A549 (cell line): Measurements from ENCODE around the gene VASH2. TPM values are rescaled to one million over a fixed set of nuclear protein-coding genes. Genes with fewer than 3 reads are reported as not detected.

Source experiments
- ATAC-seq, 2 experiments: fragments of 200-7000 bp in 1 of 2; fragments of >200 bp in 1 of 2; cut with Nextera tagmentation in 1 of 2; cut with Tn5 transposase in 1 of 2; 3 replicates each; pipeline versions ENCODE4 v1.8.0 to v1.9.1; 2018 to 2020; ENCODE audit warnings: mild to moderate bottlenecking in 1 of 2, moderate library complexity in 1 of 2
- CTCF ChIA-PET: fragments of 300-600 bp; sonication (Branson Sonifier 250); formaldehyde crosslinking; extraction: SDS; loops from one replicate; lab custom pipeline; 2021; ENCODE audit warnings: antibody characterized with exemption, inconsistent platforms; lab: Yijun Ruan, JAX
- POLR2A ChIA-PET: fragments of 350-600 bp; formaldehyde crosslinking; extraction: SDS; loops from one replicate; lab custom pipeline; 2021; ENCODE audit warnings: antibody characterized with exemption, inconsistent platforms; lab: Yijun Ruan, JAX
- DNase-seq, 2 experiments: peaks; one replicate each; pipeline versions ENCODE4 v3.0.0 to v3.0.0-alpha.2; 2011 to 2016; ENCODE audit warnings: low read depth in 1 of 2, low spot score in 1 of 2
- FAIRE-seq: peaks from 2 replicates; lab custom pipeline; 2011; peaks lifted over from hg19 to GRCh38; lab: Jason Lieb, UNC
- H3K27ac ChIP-seq, 2 experiments: fragments of >200 bp; sonication (Bioruptor Twin); formaldehyde crosslinking; 3 replicates each; pipeline ENCODE4 v1.5.1; 2016 to 2017
- H3K4me1 ChIP-seq: fragments of >200 bp; sonication (Bioruptor Twin); formaldehyde crosslinking; 3 replicates; pipeline ENCODE4 v1.6.1; 2016
- H3K4me2 ChIP-seq: fragments of >200 bp; sonication (Bioruptor Twin); formaldehyde crosslinking; 3 replicates; pipeline ENCODE4 v1.6.1; 2016
- H3K4me3 ChIP-seq: fragments of >200 bp; sonication (Bioruptor Twin); formaldehyde crosslinking; 3 replicates; pipeline ENCODE4 v1.5.1; 2016
- H3K9me3 ChIP-seq: fragments of >200 bp; sonication (Bioruptor Twin); formaldehyde crosslinking; 3 replicates; pipeline ENCODE4 v1.6.1; 2016
- ATOH8 ChIP-seq: fragments of 250-450 bp; sonication (Bioruptor Pico); IDR thresholded peaks from 2 replicates; pipeline ENCODE4 v1.5.0; 2020; ENCODE audit warnings: low read depth, mild to moderate bottlenecking, moderate library complexity
- BHLHE40 ChIP-seq: IDR thresholded peaks from 2 replicates; pipeline ENCODE4 v1.6.1; 2012; ENCODE audit warnings: low read depth, low read length, inconsistent platforms
- CBX8 ChIP-seq: fragments of 200-600 bp; sonication (generic); IDR thresholded peaks from 2 replicates; pipeline ENCODE4 v1.6.1; 2016
- CHD4 ChIP-seq: fragments of 200-600 bp; sonication (generic); IDR thresholded peaks from 2 replicates; pipeline ENCODE4 v1.6.1; 2016; ENCODE audit warnings: antibody characterized with exemption, mild to moderate bottlenecking, borderline replicate concordance
- CTCF ChIP-seq: fragments of >200 bp; sonication (Bioruptor Twin); formaldehyde crosslinking; IDR thresholded peaks from 3 replicates; pipeline ENCODE4 v1.5.1; 2016
- ESRRA ChIP-seq: fragments of 150-350 bp; IDR thresholded peaks from 2 replicates; pipeline ENCODE4 v1.6.1; 2014; ENCODE audit warnings: mild to moderate bottlenecking, low read length, borderline replicate concordance
- FOSL2 ChIP-seq, 2 experiments: fragments of 450-650 bp in 1 of 2; fragments of >200 bp in 1 of 2; sonication (Bioruptor Twin) in 1 of 2; formaldehyde crosslinking; IDR thresholded peaks; 2 replicates each; pipeline versions ENCODE4 v1.5.0 to v1.6.1; 2016 to 2020; ENCODE audit warnings: mild to moderate bottlenecking in 1 of 2, moderate library complexity in 1 of 2
- GATA3 ChIP-seq: IDR thresholded peaks from 2 replicates; pipeline ENCODE4 v1.6.1; 2012; ENCODE audit warnings: borderline replicate concordance
- JUNB ChIP-seq: fragments of >200 bp; sonication (Bioruptor Twin); formaldehyde crosslinking; IDR thresholded peaks from 2 replicates; pipeline ENCODE4 v1.6.1; 2016
- KDM5A ChIP-seq: fragments of 200-600 bp; sonication (generic); IDR thresholded peaks from 2 replicates; pipeline ENCODE4 v1.6.1; 2016; ENCODE audit warnings: antibody characterized with exemption, mild to moderate bottlenecking
- NFE2L2 ChIP-seq: fragments of 150-350 bp; conservative IDR thresholded peaks from 2 replicates; pipeline ENCODE4 v1.6.1; 2014; ENCODE audit warnings: low read length
- NPAS2 ChIP-seq: fragments of 250-450 bp; sonication (Bioruptor Pico); IDR thresholded peaks from 2 replicates; pipeline ENCODE4 v1.8.0; 2022; ENCODE audit warnings: mild to moderate bottlenecking, moderate library complexity, borderline replicate concordance
- NR3C1 ChIP-seq: fragments of >200 bp; sonication (Bioruptor Twin); formaldehyde crosslinking; IDR thresholded peaks from 3 replicates; pipeline ENCODE4 v1.6.1; 2017
- PBX3 ChIP-seq: IDR thresholded peaks from 2 replicates; pipeline ENCODE4 v1.6.1; 2012
- PHF8 ChIP-seq: fragments of 200-600 bp; sonication (generic); IDR thresholded peaks from 2 replicates; pipeline ENCODE4 v1.6.1; 2016; ENCODE audit warnings: low read depth, mild to moderate bottlenecking, antibody characterized with exemption, moderate library complexity, borderline replicate concordance
- POLR2A ChIP-seq: IDR thresholded peaks from 2 replicates; pipeline ENCODE4 v1.6.1; 2012; ENCODE audit warnings: mild to moderate bottlenecking, low read length
- POLR2AphosphoS2 ChIP-seq: conservative IDR thresholded peaks from 2 replicates; pipeline ENCODE4 v1.6.1; 2012; ENCODE audit warnings: low read length, improper control_type of control experiment, inconsistent platforms
- RNF2 ChIP-seq: fragments of 200-600 bp; sonication (generic); IDR thresholded peaks from 2 replicates; pipeline ENCODE4 v1.6.1; 2016; ENCODE audit warnings: low read depth, mild to moderate bottlenecking, antibody characterized with exemption, moderate library complexity, borderline replicate concordance
- SMC3 ChIP-seq: fragments of >200 bp; sonication (Bioruptor Twin); formaldehyde crosslinking; IDR thresholded peaks from 3 replicates; pipeline ENCODE4 v1.6.1; 2018; ENCODE audit warnings: inconsistent platforms
- USF2 ChIP-seq: fragments of 450-650 bp; IDR thresholded peaks from 2 replicates; pipeline ENCODE4 v1.6.1; 2014; ENCODE audit warnings: antibody characterized with exemption
- ZC3H11A ChIP-seq: fragments of 450-650 bp; IDR thresholded peaks from 2 replicates; pipeline ENCODE4 v1.6.1; 2014; ENCODE audit warnings: antibody characterized with exemption, mild to moderate bottlenecking
- ZNF302 ChIP-seq: fragments of 250-450 bp; sonication (Bioruptor Pico); IDR thresholded peaks from 2 replicates; pipeline ENCODE4 v1.9.0; 2021; ENCODE audit warnings: inconsistent platforms, mild to moderate bottlenecking, moderate library complexity
- WGBS: methylation state at CpG from one replicate; pipeline ENCODE4 v1.1.6; 2017; ENCODE audit errors: missing lambda C conversion rate; 5-methylcytosine and 5-hydroxymethylcytosine counted together
- polyA plus RNA-seq, 4 experiments: library from polyadenylated mRNA; depleted of rRNA in 3 of 4; stranded (reverse); fragments of >200 nt; fragmentation: RNase III in 1 of 4; extraction: RNeasy Plus Mini Kit Qiagen cat#74134 plus additional on column Dnase treatment in 1 of 4; gene quantifications; 2 replicates in 3 of 4; 3 replicates in 1 of 4; pipeline ENCODE4 v1.2.3, GENCODE V29; 2011 to 2017

VASH2 gene
- polyA plus RNA-seq, 2 of the 4 experiments (the other 2 are of a cell fraction) = 3.4 to 4.7 TPM

- CTCF ChIA-PET = interaction anchor here (1.0 kb wide), 1 partner anchor 10 kb away, joined by 3 read pairs; no protein-coding TSS in a partner anchor
- no peak overlapping the region for H3K4me2 ChIP-seq
- WGBS = 88% methylated on average over 7 of the region's 7 CpGs
- no peak for FAIRE-seq
- no peak for TF ChIP-seq FOSL2 (IDR thresholded peaks at IDR 0.05)
- no peak for TF ChIP-seq FOSL2 (CRISPR knock-in tag; IDR thresholded peaks at IDR 0.05)
- no peak for TF ChIP-seq NFE2L2
- no peak for TF ChIP-seq BHLHE40
- TF ChIP-seq CHD4 = no peak
- no peak for TF ChIP-seq ZNF302 (CRISPR knock-in tag)
- TF ChIP-seq JUNB = no peak
- TF ChIP-seq POLR2AphosphoS2 = no peak
- no peak for TF ChIP-seq USF2
- no peak for TF ChIP-seq PHF8
- TF ChIP-seq NPAS2 (CRISPR knock-in tag) = no peak
- TF ChIP-seq ZC3H11A = no peak
- no peak for TF ChIP-seq RNF2
- TF ChIP-seq POLR2A = no peak
- no peak for TF ChIP-seq CBX8
- no peak for ATAC-seq
- peaks cover 6% of the 10 kb centered on the region; the same call in 2 of the 3 replicates for H3K9me3 ChIP-seq
- no peak overlapping the region for H3K27ac ChIP-seq
- no peak for DNase-seq
- no peak overlapping the region for H3K4me3 ChIP-seq
- H3K4me1 ChIP-seq = peaks cover 22% of the 10 kb centered on the region
- POLR2A ChIA-PET = no interaction called here
Observed at GRCh38 chr1:212935387-212935981, 14.9 kb upstream of the VASH2 start.

GRCh38 chr1:212937034-212937433, 13.3 kb upstream of the VASH2 start:
- peaks cover 9% of the 10 kb centered on the region; the same call in 2 of the 3 replicates for H3K4me1 ChIP-seq
- no peak overlapping the region for H3K27ac ChIP-seq
- ChIA-PET POLR2A (no interaction called here), CTCF (interaction anchor here (0.8 to 1.0 kb wide), 2 partner anchors 11 to 144 kb away, joined by 3 read pairs; no protein-coding TSS in a partner anchor)
- 91% methylated on average over 3 of the region's 3 CpGs for WGBS
- no peak overlapping the region for H3K4me2 ChIP-seq
- FAIRE-seq (no peak), DNase-seq (no peak), ATAC-seq (no peak)
- no peak for TF ChIP-seq PBX3
- no peak for TF ChIP-seq KDM5A
- TF ChIP-seq CTCF = no peak
- TF ChIP-seq POLR2A = no peak
- TF ChIP-seq GATA3 = no peak
- no peak for TF ChIP-seq ESRRA
- TF ChIP-seq JUNB = no peak
- no peak for TF ChIP-seq ATOH8 (CRISPR knock-in tag)
- no peak for TF ChIP-seq SMC3
- no peak for TF ChIP-seq NR3C1
- peaks cover 15% of the 10 kb centered on the region; the same call in 2 of the 3 replicates for H3K9me3 ChIP-seq
- H3K4me3 ChIP-seq = no peak overlapping the region
